NCI-H345 (cell line): ENCODE results near the gene GRIK4.
A peak's percentile ranks its signal among the peaks of the same experiment; 100 is the strongest.

Source experiments
- DNase-seq: peaks from one replicate; lab custom pipeline; 2025; lab: John Stamatoyannopoulos, UW

Gene GRIK4

GRCh38 chr11:120635136-120635810, 123.7 kb downstream of the GRIK4 start:
- DNase-seq: no peak

- DNase-seq: peak; percentile 66
Measured at GRCh38 chr11:120637131-120637530, 125.6 kb downstream of the GRIK4 start.

GRCh38 chr11:120642196-120642894, 130.8 kb downstream of the GRIK4 start:
- no peak for DNase-seq

GRCh38 chr11:120643284-120643683, 131.7 kb downstream of the GRIK4 start:
- DNase-seq: no peak

GRCh38 chr11:120645639-120646038, 134.1 kb downstream of the GRIK4 start:
- peak; percentile 92 for DNase-seq

- no peak for DNase-seq
Measured at GRCh38 chr11:120646206-120646605, 134.7 kb downstream of the GRIK4 start.

- DNase-seq: no peak
Measured at GRCh38 chr11:120647681-120648080, 136.1 kb downstream of the GRIK4 start.

- no peak for DNase-seq
Measured at GRCh38 chr11:120648771-120649170, 137.2 kb downstream of the GRIK4 start.

GRCh38 chr11:120649316-120649715, 137.8 kb downstream of the GRIK4 start:
- DNase-seq: no peak

GRCh38 chr11:120651396-120651795, 139.8 kb downstream of the GRIK4 start:
- no peak for DNase-seq

GRCh38 chr11:120651836-120652235, 140.3 kb downstream of the GRIK4 start:
- DNase-seq: no peak

GRCh38 chr11:120652705-120653335, 141.3 kb downstream of the GRIK4 start:
- no peak for DNase-seq

GRCh38 chr11:120655589-120655988, 144.0 kb downstream of the GRIK4 start:
- no peak for DNase-seq

GRCh38 chr11:120657306-120658070, 145.9 kb downstream of the GRIK4 start:
- no peak for DNase-seq

GRCh38 chr11:120658071-120658423, 146.5 kb downstream of the GRIK4 start:
- DNase-seq: no peak

- DNase-seq: no peak
Measured at GRCh38 chr11:120659076-120659475, 147.5 kb downstream of the GRIK4 start.

- DNase-seq: no peak
Measured at GRCh38 chr11:120660024-120660565, 148.5 kb downstream of the GRIK4 start.

GRCh38 chr11:120662071-120662676, 150.6 kb downstream of the GRIK4 start:
- no peak for DNase-seq

GRCh38 chr11:120663142-120663541, 151.6 kb downstream of the GRIK4 start:
- no peak for DNase-seq

- DNase-seq: no peak
Measured at GRCh38 chr11:120666121-120666639, 154.6 kb downstream of the GRIK4 start.

GRCh38 chr11:120667281-120667680, 155.7 kb downstream of the GRIK4 start:
- no peak for DNase-seq

GRCh38 chr11:120667934-120668333, 156.4 kb downstream of the GRIK4 start:
- DNase-seq: no peak
